ENCODE measurements around the gene SPDYC. TPM values are rescaled to one million over a fixed set of nuclear protein-coding genes. Genes with fewer than 3 reads are reported as not detected.

Gene SPDYC
- total and polyA plus RNA-seq, 2 of the 13 experiments (the other 11 are each of a cell fraction or from before 2014, with no cell fraction given) = 0.15 to 0.33 TPM

DNA sequence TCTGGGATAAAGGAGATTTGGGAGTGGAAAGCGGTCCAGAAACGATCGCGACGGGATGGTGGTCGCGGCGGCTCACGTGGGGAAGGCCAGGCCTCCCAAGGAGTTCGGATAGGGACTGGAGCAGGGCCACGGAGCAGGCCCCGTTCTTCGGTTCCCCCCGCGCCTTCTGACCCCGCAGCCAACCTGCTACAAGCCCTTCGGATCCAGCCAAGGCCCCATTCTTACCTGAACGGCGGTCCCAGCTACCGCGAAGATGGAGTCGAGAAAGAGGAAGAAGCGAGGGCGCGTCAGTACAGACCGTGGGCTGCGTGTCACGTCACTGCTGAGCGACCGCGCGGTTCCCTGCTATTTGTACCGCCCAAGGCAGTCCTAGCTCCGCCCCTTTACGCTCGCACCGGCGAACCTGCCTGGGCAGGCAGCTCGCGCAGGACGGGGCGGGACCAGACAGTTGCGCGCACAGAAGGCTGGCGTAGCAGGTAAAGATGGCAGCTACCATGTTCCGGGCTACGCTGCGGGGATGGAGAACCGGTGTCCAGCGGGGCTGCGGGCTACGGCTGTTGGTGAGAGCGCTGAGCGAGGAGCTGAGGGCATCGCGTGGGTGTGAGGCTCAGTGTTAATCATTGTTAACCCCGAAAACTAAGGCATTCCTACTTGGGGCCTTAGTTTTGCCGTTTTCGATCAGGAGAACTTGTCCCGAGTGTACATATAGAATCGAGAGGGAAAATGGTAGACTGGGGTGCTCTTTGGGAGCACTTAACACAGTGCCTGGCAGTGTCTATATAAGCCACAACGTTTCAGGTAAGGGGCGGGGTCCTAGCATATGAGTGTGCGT lies 48.0 kb upstream of the SPDYC start, which contains the start of the genes FAU and MRPL49 (continued):
- TF ChIP-seq KIAA2018 (CRISPR knock-in tag; IDR thresholded peaks at IDR 0.05; ENCODE audit: borderline replicate concordance) (no peak), ZFAT (CRISPR knock-in tag; conservative IDR thresholded peaks at IDR 0.05) (no peak), DMAP1 (CRISPR knock-in tag; IDR thresholded peaks at IDR 0.05) (peak; percentile 58), ZNF556 (CRISPR knock-in tag; IDR thresholded peaks at IDR 0.05; ENCODE audit: borderline replicate concordance) (peak; percentile 85; the same call in 1 of the 2 replicates), ZNF670 (CRISPR knock-in tag; IDR thresholded peaks at IDR 0.05; ENCODE audit: borderline replicate concordance) (peak; percentile 85), KAT7 (CRISPR knock-in tag; IDR thresholded peaks at IDR 0.05; ENCODE audit: borderline replicate concordance) (peak; percentile 57; the same call in 1 of the 2 replicates), KLF15 (CRISPR knock-in tag; IDR thresholded peaks at IDR 0.05; ENCODE audit: borderline replicate concordance) (peak; percentile 60; the same call in 1 of the 2 replicates), ZNF160 (CRISPR knock-in tag; IDR thresholded peaks at IDR 0.05) (peak; percentile 48; the same call in 1 of the 2 replicates), SMAD3 (CRISPR knock-in tag; IDR thresholded peaks at IDR 0.05) (no peak; the same call in 1 of the 2 replicates), CREB1 (IDR thresholded peaks at IDR 0.05) (peak; percentile 98), CREB1 (CRISPR knock-in tag; IDR thresholded peaks at IDR 0.05) (peak; percentile 98), ZBTB38 (CRISPR knock-in tag; IDR thresholded peaks at IDR 0.05) (peak; percentile 84), CHD4 (IDR thresholded peaks at IDR 0.05; ENCODE audit: borderline replicate concordance, low read length) (no peak), ZFP90 (CRISPR knock-in tag; IDR thresholded peaks at IDR 0.05; ENCODE audit: borderline replicate concordance) (peak; percentile 47)
- TF ChIP-seq, protein P1, sequence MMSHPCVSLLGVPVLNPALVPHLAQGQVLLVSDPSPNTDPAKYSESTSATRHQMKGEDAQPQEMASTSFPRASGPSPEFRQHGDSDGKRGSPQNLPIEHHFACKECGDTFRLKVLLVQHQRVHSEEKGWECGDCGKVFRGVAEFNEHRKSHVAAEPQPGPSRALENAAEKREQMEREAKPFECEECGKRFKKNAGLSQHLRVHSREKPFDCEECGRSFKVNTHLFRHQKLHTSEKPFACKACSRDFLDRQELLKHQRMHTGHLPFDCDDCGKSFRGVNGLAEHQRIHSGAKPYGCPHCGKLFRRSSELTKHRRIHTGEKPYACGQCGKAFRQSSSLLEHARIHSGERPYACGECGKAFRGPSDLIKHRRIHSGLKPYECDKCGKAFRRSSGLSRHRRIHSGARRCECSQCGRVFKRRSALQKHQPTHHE (CRISPR knock-in tag; IDR thresholded peaks at IDR 0.05; ENCODE audit: borderline replicate concordance) = 0 out of 2 replicates have a peak, but pooled peaks have one; percentile 19
- TF ChIP-seq, protein P2, sequence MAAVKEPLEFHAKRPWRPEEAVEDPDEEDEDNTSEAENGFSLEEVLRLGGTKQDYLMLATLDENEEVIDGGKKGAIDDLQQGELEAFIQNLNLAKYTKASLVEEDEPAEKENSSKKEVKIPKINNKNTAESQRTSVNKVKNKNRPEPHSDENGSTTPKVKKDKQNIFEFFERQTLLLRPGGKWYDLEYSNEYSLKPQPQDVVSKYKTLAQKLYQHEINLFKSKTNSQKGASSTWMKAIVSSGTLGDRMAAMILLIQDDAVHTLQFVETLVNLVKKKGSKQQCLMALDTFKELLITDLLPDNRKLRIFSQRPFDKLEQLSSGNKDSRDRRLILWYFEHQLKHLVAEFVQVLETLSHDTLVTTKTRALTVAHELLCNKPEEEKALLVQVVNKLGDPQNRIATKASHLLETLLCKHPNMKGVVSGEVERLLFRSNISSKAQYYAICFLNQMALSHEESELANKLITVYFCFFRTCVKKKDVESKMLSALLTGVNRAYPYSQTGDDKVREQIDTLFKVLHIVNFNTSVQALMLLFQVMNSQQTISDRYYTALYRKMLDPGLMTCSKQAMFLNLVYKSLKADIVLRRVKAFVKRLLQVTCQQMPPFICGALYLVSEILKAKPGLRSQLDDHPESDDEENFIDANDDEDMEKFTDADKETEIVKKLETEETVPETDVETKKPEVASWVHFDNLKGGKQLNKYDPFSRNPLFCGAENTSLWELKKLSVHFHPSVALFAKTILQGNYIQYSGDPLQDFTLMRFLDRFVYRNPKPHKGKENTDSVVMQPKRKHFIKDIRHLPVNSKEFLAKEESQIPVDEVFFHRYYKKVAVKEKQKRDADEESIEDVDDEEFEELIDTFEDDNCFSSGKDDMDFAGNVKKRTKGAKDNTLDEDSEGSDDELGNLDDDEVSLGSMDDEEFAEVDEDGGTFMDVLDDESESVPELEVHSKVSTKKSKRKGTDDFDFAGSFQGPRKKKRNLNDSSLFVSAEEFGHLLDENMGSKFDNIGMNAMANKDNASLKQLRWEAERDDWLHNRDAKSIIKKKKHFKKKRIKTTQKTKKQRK (IDR thresholded peaks at IDR 0.05; ENCODE audit: low read length) = no peak

All from HepG2 (cell line).